ENCODE measurements around the gene SNRNP200.

- TF ChIP-seq, protein P1, sequence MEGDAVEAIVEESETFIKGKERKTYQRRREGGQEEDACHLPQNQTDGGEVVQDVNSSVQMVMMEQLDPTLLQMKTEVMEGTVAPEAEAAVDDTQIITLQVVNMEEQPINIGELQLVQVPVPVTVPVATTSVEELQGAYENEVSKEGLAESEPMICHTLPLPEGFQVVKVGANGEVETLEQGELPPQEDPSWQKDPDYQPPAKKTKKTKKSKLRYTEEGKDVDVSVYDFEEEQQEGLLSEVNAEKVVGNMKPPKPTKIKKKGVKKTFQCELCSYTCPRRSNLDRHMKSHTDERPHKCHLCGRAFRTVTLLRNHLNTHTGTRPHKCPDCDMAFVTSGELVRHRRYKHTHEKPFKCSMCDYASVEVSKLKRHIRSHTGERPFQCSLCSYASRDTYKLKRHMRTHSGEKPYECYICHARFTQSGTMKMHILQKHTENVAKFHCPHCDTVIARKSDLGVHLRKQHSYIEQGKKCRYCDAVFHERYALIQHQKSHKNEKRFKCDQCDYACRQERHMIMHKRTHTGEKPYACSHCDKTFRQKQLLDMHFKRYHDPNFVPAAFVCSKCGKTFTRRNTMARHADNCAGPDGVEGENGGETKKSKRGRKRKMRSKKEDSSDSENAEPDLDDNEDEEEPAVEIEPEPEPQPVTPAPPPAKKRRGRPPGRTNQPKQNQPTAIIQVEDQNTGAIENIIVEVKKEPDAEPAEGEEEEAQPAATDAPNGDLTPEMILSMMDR (IDR thresholded peaks at IDR 0.05), result no peak
- TF ChIP-seq POLR2A (IDR thresholded peaks at IDR 0.05; ENCODE audit: low read depth) (no peak), EP300 (IDR thresholded peaks at IDR 0.05) (no peak), POLR2AphosphoS5 (IDR thresholded peaks at IDR 0.05) (no peak)
Measured at GRCh38 chr2:96247009-96247408, 58.3 kb downstream of the SNRNP200 start.
